Endothelial cell of umbilical vein (primary cell): ENCODE measurements around the gene SHKBP1. TPM values are rescaled to one million over a fixed set of nuclear protein-coding genes. Genes with fewer than 3 reads are reported as not detected.

Experiments
- BruUV-seq: library from RNA; stranded (reverse); fragments of 400-500 nt; replicated peaks from 2 replicates; lab custom pipeline; 2021; lab: Mats Ljungman, UMichigan
- CTCF ChIA-PET: fragments of 300-600, 350-600 bp; sonication (Branson Sonifier 250); formaldehyde crosslinking; loops from one replicate; lab custom pipeline; 2021; ENCODE audit warnings: antibody characterized with exemption, inconsistent platforms; lab: Charles Lee
- POLR2A ChIA-PET: fragments of 300-600, 350-600 bp; sonication (Branson Sonifier 250); formaldehyde crosslinking; loops from one replicate; lab custom pipeline; 2021; ENCODE audit warnings: antibody characterized with exemption, inconsistent platforms; lab: Charles Lee
- DNase-seq: peaks from one replicate; pipeline ENCODE4 v3.0.0-alpha.2; 2011; ENCODE audit warnings: low read depth, low spot score
- FAIRE-seq: peaks from 2 replicates; lab custom pipeline; 2011; peaks lifted over from hg19 to GRCh38; lab: Jason Lieb, UNC
- H2AFZ ChIP-seq: 2 replicates; pipeline ENCODE4 v1.6.0; 2012; ENCODE audit warnings: low read depth, low read length, control low read depth, inconsistent platforms
- H3K27ac ChIP-seq: 2 replicates; pipeline ENCODE4 v1.5.1; 2011; ENCODE audit warnings: low read depth, mild to moderate bottlenecking, control low read depth, low read length, moderate library complexity; ENCODE audit not compliant: insufficient read depth
- H3K27me3 ChIP-seq, 2 experiments: 2 replicates each; pipeline versions ENCODE4 v1.6.0 to v1.6.1; 2011; ENCODE audit warnings: low read length in 2 of 2, mixed read lengths in 1 of 2; ENCODE audit not compliant: control insufficient read depth in 2 of 2, insufficient read depth in 2 of 2
- H3K36me3 ChIP-seq, 2 experiments: 2 replicates in 1 of 2; 3 replicates in 1 of 2; pipeline ENCODE4 v1.5.1; 2011; ENCODE audit warnings: low read length in 2 of 2, mild to moderate bottlenecking in 1 of 2, moderate library complexity in 1 of 2; ENCODE audit not compliant: control insufficient read depth in 2 of 2, insufficient read depth in 2 of 2; ENCODE audit errors: extremely low read depth in 1 of 2
- H3K4me1 ChIP-seq: 3 replicates; pipeline ENCODE4 v1.5.1; 2011; ENCODE audit warnings: mild to moderate bottlenecking, low read length; ENCODE audit not compliant: control insufficient read depth, insufficient read depth; ENCODE audit errors: extremely low read depth
- H3K4me2 ChIP-seq: 2 replicates; pipeline ENCODE4 v1.6.1; 2011; ENCODE audit warnings: low read length, control low read depth, mixed read lengths; ENCODE audit not compliant: insufficient read depth
- H3K4me3 ChIP-seq, 3 experiments: fragments of 200-600 bp in 1 of 3; sonication (generic), shearing (Covaris generic) in 1 of 3; replicated peaks in 1 of 3; 2 replicates each; pipeline ENCODE4 v1.5.1; 2011 to 2016; ENCODE audit warnings: control low read depth in 3 of 3, low read length in 3 of 3, mild to moderate bottlenecking in 2 of 3, inconsistent platforms in 1 of 3, low read depth in 1 of 3, moderate library complexity in 1 of 3; ENCODE audit not compliant: insufficient read depth in 1 of 3
- H3K79me2 ChIP-seq: 2 replicates; pipeline ENCODE4 v1.6.0; 2012; ENCODE audit warnings: low read length, inconsistent platforms; ENCODE audit not compliant: control insufficient read depth, insufficient read depth
- H3K9ac ChIP-seq: replicated peaks from 2 replicates; pipeline ENCODE3; 2011; ENCODE audit warnings: low read length, control low read depth; ENCODE audit not compliant: insufficient read depth; ENCODE audit errors: extremely low read depth
- H3K9me1 ChIP-seq: replicated peaks from 3 replicates; pipeline ENCODE4 v1.6.0; 2011; ENCODE audit warnings: mild to moderate bottlenecking, low read length; ENCODE audit not compliant: control insufficient read depth, insufficient read depth; ENCODE audit errors: extremely low read depth
- H3K9me3 ChIP-seq: replicated peaks from 2 replicates; pipeline ENCODE4 v1.5.1; 2012; ENCODE audit warnings: low read length, inconsistent platforms; ENCODE audit not compliant: control insufficient read depth, insufficient read depth
- H4K20me1 ChIP-seq: replicated peaks from 2 replicates; pipeline ENCODE3; 2011; ENCODE audit warnings: mild to moderate bottlenecking, low read length; ENCODE audit not compliant: control insufficient read depth, insufficient read depth; ENCODE audit errors: extremely low read depth
- EZH2 ChIP-seq: IDR thresholded peaks from 2 replicates; pipeline ENCODE4 v1.6.1; 2012; ENCODE audit warnings: borderline replicate concordance, low read depth, mild to moderate bottlenecking, moderate library complexity, low read length, inconsistent platforms; ENCODE audit not compliant: severe bottlenecking
- FOS ChIP-seq: IDR thresholded peaks from 2 replicates; pipeline ENCODE4 v1.6.1; 2011; ENCODE audit warnings: mild to moderate bottlenecking, low read length, moderate library complexity, borderline replicate concordance; ENCODE audit not compliant: insufficient read depth
- GATA2 ChIP-seq: IDR thresholded peaks from 2 replicates; pipeline ENCODE4 v1.7.0; 2011; ENCODE audit warnings: low read depth, mild to moderate bottlenecking, moderate library complexity, mixed read lengths, low read length; ENCODE audit not compliant: insufficient read length, insufficient read depth
- JUN ChIP-seq: IDR thresholded peaks from 2 replicates; pipeline ENCODE4 v1.6.1; 2011; ENCODE audit warnings: borderline replicate concordance, low read depth; ENCODE audit not compliant: insufficient read length, insufficient read depth
- MAX ChIP-seq: IDR thresholded peaks from 2 replicates; pipeline ENCODE4 v1.6.1; 2011; ENCODE audit not compliant: insufficient read depth, insufficient read length
- MYC ChIP-seq: IDR thresholded peaks from one replicate; pipeline ENCODE4 v1.6.1; 2011; ENCODE audit warnings: mild to moderate bottlenecking, low read depth, low read length
- POLR2A ChIP-seq: IDR thresholded peaks from 2 replicates; pipeline ENCODE4 v1.6.1; 2012; ENCODE audit warnings: low read depth, mild to moderate bottlenecking, control low read depth, low read length
- POLR2AphosphoS5 ChIP-seq: IDR thresholded peaks from 2 replicates; pipeline ENCODE4 v1.6.1; 2012; ENCODE audit warnings: low read depth, mild to moderate bottlenecking, control low read depth, low read length, moderate library complexity; ENCODE audit not compliant: insufficient read depth
- dilution Hi-C: fragments of 300-500 bp; cut with MboI; formaldehyde crosslinking; loops from one replicate; pipeline ENCODE4 v1.15.0; 2019; ENCODE audit warnings: low sequenced_read_pairs; ENCODE audit not compliant: extremely low pct_ligation_motif_present
- intact Hi-C: fragments of 100-400 bp; cut with micrococcal nuclease; formaldehyde crosslinking; loops from one replicate; pipeline ENCODE4 v1.10.0; 2022
- polyA plus RNA-seq, 4 experiments: library from polyadenylated mRNA; depleted of rRNA in 3 of 4; stranded (reverse) in 3 of 4; unstranded in 1 of 4; fragments of >200 nt; gene quantifications; 2 replicates each; pipeline versions ENCODE4 v1.2.1 to v1.2.3, GENCODE V29; 2011 to 2012; ENCODE audit warnings: missing spikeins in 1 of 4
- total RNA-seq: library from RNA; stranded (reverse); gene quantifications from 2 replicates; pipeline ENCODE4 v1.2.3, GENCODE V29; 2021
- TF ChIP-seq, protein P1 (sequence below), 2 donors: IDR thresholded peaks; 1 replicate in 1 of 2; 2 replicates in 1 of 2; pipeline ENCODE4 v1.5.1; 2011; ENCODE audit warnings: low read length in 2 of 2, mild to moderate bottlenecking in 2 of 2, moderate library complexity in 2 of 2, control low read depth in 1 of 2, inconsistent platforms in 1 of 2, low read depth in 1 of 2; ENCODE audit not compliant: insufficient read depth in 1 of 2; ENCODE audit errors: extremely low read depth in 1 of 2

SHKBP1 gene
- total and polyA plus RNA-seq, 2 donors (not counting 3 experiments of a cell fraction or from before 2014, with no cell fraction given): 106 to 113 TPM

- H3K9me1 ChIP-seq: no peaks in the 10 kb centered on the region
- no peaks in the 10 kb centered on the region for H3K27me3 ChIP-seq
- H3K4me2 ChIP-seq: no peak overlapping the region
- H3K4me1 ChIP-seq: no peaks in the 10 kb centered on the region
- no peaks in the 10 kb centered on the region for H3K36me3 ChIP-seq
- ChIA-PET POLR2A (no interaction called here), CTCF (interaction anchor here (3.3 kb wide), 1 partner anchor 8 kb away, joined by 28 read pairs; no protein-coding TSS in a partner anchor)
- no peaks in the 10 kb centered on the region for H4K20me1 ChIP-seq
- TF ChIP-seq JUN: no peak
- H3K9ac ChIP-seq: no peak overlapping the region
- H2AFZ ChIP-seq: no peak overlapping the region
- no peaks in the 10 kb centered on the region for H3K79me2 ChIP-seq
- no peak for FAIRE-seq
- dilution Hi-C loops (no loop called here), intact Hi-C loops (no loop called here)
- BruUV-seq: no TSS peak
- H3K9me3 ChIP-seq: no peaks in the 10 kb centered on the region
- H3K27ac ChIP-seq: no peak overlapping the region
- no peak overlapping the region for H3K4me3 ChIP-seq
- no peak for DNase-seq
Observed at GRCh38 chr19:40625406-40626120, 48.9 kb downstream of the SHKBP1 start.

- no peak for FAIRE-seq
- intact Hi-C loops: no loop called here
- H3K27ac ChIP-seq: no peak overlapping the region
- H3K4me3 ChIP-seq: no peak overlapping the region
- no peaks in the 10 kb centered on the region for H3K36me3 ChIP-seq
- ChIA-PET POLR2A (no interaction called here), CTCF (interaction anchor here (1.0 kb wide), 1 partner anchor 9 kb away, joined by 3 read pairs; no protein-coding TSS in a partner anchor)
- H3K9me1 ChIP-seq: no peaks in the 10 kb centered on the region
- DNase-seq: no peak
- H3K4me1 ChIP-seq: no peaks in the 10 kb centered on the region
- H3K9ac ChIP-seq: no peak overlapping the region
- H3K4me2 ChIP-seq: no peak overlapping the region
- dilution Hi-C loops: no loop called here
- no peaks in the 10 kb centered on the region for H3K79me2 ChIP-seq
- BruUV-seq: no TSS peak
- H3K9me3 ChIP-seq: no peaks in the 10 kb centered on the region
- no peak overlapping the region for H2AFZ ChIP-seq
- H4K20me1 ChIP-seq: no peaks in the 10 kb centered on the region
- TF ChIP-seq MYC (no peak), FOS (no peak), MAX (no peak), EZH2 (no peak), POLR2A (no peak), GATA2 (no peak), POLR2AphosphoS5 (no peak), JUN (no peak)
- TF ChIP-seq, protein P1, sequence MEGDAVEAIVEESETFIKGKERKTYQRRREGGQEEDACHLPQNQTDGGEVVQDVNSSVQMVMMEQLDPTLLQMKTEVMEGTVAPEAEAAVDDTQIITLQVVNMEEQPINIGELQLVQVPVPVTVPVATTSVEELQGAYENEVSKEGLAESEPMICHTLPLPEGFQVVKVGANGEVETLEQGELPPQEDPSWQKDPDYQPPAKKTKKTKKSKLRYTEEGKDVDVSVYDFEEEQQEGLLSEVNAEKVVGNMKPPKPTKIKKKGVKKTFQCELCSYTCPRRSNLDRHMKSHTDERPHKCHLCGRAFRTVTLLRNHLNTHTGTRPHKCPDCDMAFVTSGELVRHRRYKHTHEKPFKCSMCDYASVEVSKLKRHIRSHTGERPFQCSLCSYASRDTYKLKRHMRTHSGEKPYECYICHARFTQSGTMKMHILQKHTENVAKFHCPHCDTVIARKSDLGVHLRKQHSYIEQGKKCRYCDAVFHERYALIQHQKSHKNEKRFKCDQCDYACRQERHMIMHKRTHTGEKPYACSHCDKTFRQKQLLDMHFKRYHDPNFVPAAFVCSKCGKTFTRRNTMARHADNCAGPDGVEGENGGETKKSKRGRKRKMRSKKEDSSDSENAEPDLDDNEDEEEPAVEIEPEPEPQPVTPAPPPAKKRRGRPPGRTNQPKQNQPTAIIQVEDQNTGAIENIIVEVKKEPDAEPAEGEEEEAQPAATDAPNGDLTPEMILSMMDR (IDR thresholded peaks at IDR 0.05; ENCODE audit: extremely low read depth in 1 of 2, insufficient read depth in 1 of 2, low read depth in 1 of 2, low read length in 2 of 2): no peak
- no peaks in the 10 kb centered on the region for H3K27me3 ChIP-seq
Observed at GRCh38 chr19:40626918-40627317, 50.2 kb downstream of the SHKBP1 start.
